GM18499 (cell line): ENCODE data around the gene TDP1.
"Not testable (repeated sequence)": the region's sequence is repeated elsewhere in the genome, so short reads cannot be mapped to it uniquely, and the experiment has no call there.

ENCODE experiments used
- ATAC-seq: cut with Tn5 transposase; IDR thresholded peaks from one replicate; pipeline ENCODE4 v1.9.1; 2021; ENCODE audit warnings: moderate number of reproducible peaks; ENCODE audit not compliant: insufficient read depth, unreplicated experiment

The TDP1 gene

DNA sequence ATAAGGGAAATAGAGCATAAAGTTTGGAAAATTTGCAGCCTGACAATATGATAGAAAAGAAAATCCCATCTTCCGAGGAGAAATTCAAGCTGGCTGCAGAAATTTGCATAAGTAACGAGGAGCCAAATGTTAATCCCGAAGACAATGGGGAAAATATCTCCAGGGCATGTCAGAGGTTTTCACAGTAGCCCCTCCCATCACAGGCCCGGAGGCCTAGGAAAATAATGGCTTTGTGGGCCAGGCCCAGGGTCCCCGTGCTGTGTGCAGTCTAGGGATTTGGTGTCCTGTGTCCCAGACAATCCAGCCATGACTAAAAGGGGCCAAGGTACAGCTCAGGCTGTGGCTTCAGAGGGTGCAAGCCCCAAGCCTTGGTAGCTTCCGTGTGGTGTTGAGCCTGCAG is 133.8 kb downstream of the TDP1 start:
- ATAC-seq, result not testable (repeated sequence)

GRCh38 chr14:90091393-90091792 is 135.7 kb downstream of the TDP1 start:
- ATAC-seq, result no peak

- ATAC-seq, result no peak
These were observed 138.3 kb downstream of the TDP1 start for GRCh38 chr14:90093942-90094595.
